Liver (tissue), 9 donors: ENCODE data around the gene CEP97. TPM values are rescaled to one million over a fixed set of nuclear protein-coding genes. Genes with fewer than 3 reads are reported as not detected.
"Not testable (repeated sequence)": the region's sequence is repeated elsewhere in the genome, so short reads cannot be mapped to it uniquely, and the experiment has no call there.

Source experiments
- DNase-seq: peaks from one replicate; pipeline ENCODE4 v3.0.0-alpha.2; 2017; ENCODE audit warnings: low spot score
- H3K27ac ChIP-seq, 2 donors: one replicate each; pipeline ENCODE4 v1.7.0; 2013; ENCODE audit warnings: inconsistent platforms in 2 of 2, low read length in 2 of 2, control low read depth in 1 of 2, low read depth in 1 of 2, mild to moderate bottlenecking in 1 of 2
- H3K27me3 ChIP-seq, 4 donors: one replicate each; pipeline versions ENCODE4 v1.6.1 to v1.7.0; 2013; ENCODE audit warnings: low read length in 3 of 4, inconsistent platforms in 1 of 4, mild to moderate bottlenecking in 1 of 4, moderate library complexity in 1 of 4; ENCODE audit not compliant: control insufficient read depth in 4 of 4, insufficient read depth in 4 of 4
- H3K36me3 ChIP-seq, 4 donors: one replicate each; pipeline versions ENCODE4 v1.6.1 to v1.7.0; 2013; ENCODE audit warnings: low read length in 3 of 4, mild to moderate bottlenecking in 3 of 4, low read depth in 1 of 4, moderate library complexity in 1 of 4; ENCODE audit not compliant: control insufficient read depth in 4 of 4, insufficient read depth in 3 of 4
- H3K4me1 ChIP-seq, 4 donors: one replicate each; pipeline versions ENCODE4 v1.6.1 to v1.7.0; 2013; ENCODE audit warnings: low read length in 3 of 4, mild to moderate bottlenecking in 3 of 4, moderate library complexity in 1 of 4; ENCODE audit not compliant: control insufficient read depth in 4 of 4, insufficient read depth in 4 of 4
- H3K4me3 ChIP-seq, 3 donors: one replicate each; pipeline versions ENCODE4 v1.6.1 to v1.7.0; 2013; ENCODE audit warnings: low read length in 3 of 3, control low read depth in 1 of 3, low read depth in 1 of 3, mild to moderate bottlenecking in 1 of 3
- H3K9ac ChIP-seq, 2 donors: one replicate each; pipeline ENCODE4 v1.7.0; 2013; ENCODE audit warnings: low read length in 2 of 2, mild to moderate bottlenecking in 2 of 2, moderate library complexity in 2 of 2, control low read depth in 1 of 2, low read depth in 1 of 2
- H3K9me3 ChIP-seq, 4 donors: one replicate each; pipeline versions ENCODE4 v1.6.1 to v1.7.0; 2013; ENCODE audit warnings: low read length in 3 of 4; ENCODE audit not compliant: control insufficient read depth in 4 of 4
- HNF4A ChIP-seq, 2 donors: conservative IDR thresholded peaks; 2 replicates each; pipeline ENCODE4 v1.6.1; 2016; ENCODE audit warnings: antibody characterized with exemption in 2 of 2, mild to moderate bottlenecking in 2 of 2
- RAD21 ChIP-seq, 2 donors: IDR thresholded peaks; 2 replicates each; pipeline ENCODE4 v1.6.1; 2016; ENCODE audit warnings: antibody characterized with exemption in 2 of 2, mild to moderate bottlenecking in 2 of 2
- RXRA ChIP-seq, 2 donors: IDR thresholded peaks; 2 replicates each; pipeline ENCODE4 v1.6.1; 2017 to 2018; ENCODE audit warnings: antibody characterized with exemption in 2 of 2, mild to moderate bottlenecking in 1 of 2
- SP1 ChIP-seq: IDR thresholded peaks from 2 replicates; pipeline ENCODE4 v1.6.1; 2018; ENCODE audit warnings: antibody characterized with exemption, mild to moderate bottlenecking
- TAF1 ChIP-seq: conservative IDR thresholded peaks from 2 replicates; pipeline ENCODE4 v1.6.1; 2016; ENCODE audit warnings: antibody characterized with exemption, mild to moderate bottlenecking
- WGBS: extraction: QIAGEN DNeasy Blood & Tissue Kit; methylation state at CpG from one replicate; pipeline ENCODE4 v1.1.7; 2013; 5-methylcytosine and 5-hydroxymethylcytosine counted together
- polyA plus RNA-seq, 2 donors: library from polyadenylated mRNA; stranded (reverse) in 1 of 2; unstranded in 1 of 2; fragments of 200-250 nt in 1 of 2; fragments of >200 nt in 1 of 2; fragmentation: Nextera tagmentation in 1 of 2; extraction: Ambion mirVana in 1 of 2; gene quantifications; one replicate each; pipeline versions ENCODE4 v1.2.1 to v1.2.3, GENCODE V29; 2013 to 2015
- total RNA-seq, 2 donors: library from RNA; depleted of rRNA; stranded (reverse); fragments of >200 nt; gene quantifications; one replicate each; pipeline ENCODE4 v1.2.3, GENCODE V29; 2014
- TF ChIP-seq, protein P1 (sequence below): fragments of 150-350 bp; IDR thresholded peaks from 2 replicates; pipeline ENCODE4 v1.5.1; 2017; ENCODE audit warnings: improper control_type of control experiment, low read depth, low read length; ENCODE audit not compliant: missing input control
- donor health status: healthy.
- donor health status: healthy.
- donor health status: healthy.
- donor health status: healthy.
- donor health status: healthy.

The CEP97 gene
- total and polyA plus RNA-seq, 4 donors = 0.57 to 8.3 (median 2.1) TPM

DNA sequence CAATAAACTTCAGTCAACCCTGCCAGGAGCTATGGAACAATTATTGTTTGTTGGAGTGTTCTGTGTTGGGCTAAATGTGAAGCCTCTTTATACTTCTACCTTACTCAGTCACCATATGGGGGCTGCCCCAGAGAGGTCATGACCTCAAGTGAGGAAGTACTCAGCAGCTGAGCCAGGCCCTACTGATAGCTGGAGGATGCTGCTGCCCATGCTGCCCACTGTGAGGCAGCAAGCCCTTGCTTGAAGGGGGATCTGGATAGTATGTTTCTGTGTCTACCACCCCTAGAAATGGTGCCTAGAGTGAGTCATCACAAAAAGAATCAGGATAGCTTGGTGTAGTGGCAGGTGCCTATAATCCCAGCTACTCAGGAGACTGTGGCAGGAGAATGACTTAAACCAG, 33.4 kb upstream of the CEP97 start:
- H3K27me3 ChIP-seq = no peaks in the 10 kb centered on the region
- DNase-seq = no peak
- H3K27ac ChIP-seq = no peak overlapping the region
- H3K4me1 ChIP-seq = peaks cover 0 to 8% (median 4%) of the 10 kb centered on the region in 4 donors
- no peaks in the 10 kb centered on the region for H3K36me3 ChIP-seq
- no peaks in the 10 kb centered on the region for H3K9me3 ChIP-seq
- H3K9ac ChIP-seq = no peak overlapping the region
- no peak overlapping the region for H3K4me3 ChIP-seq
- no peak for TF ChIP-seq RXRA (IDR thresholded peaks at IDR 0.05)
- no peak for TF ChIP-seq SP1
- no peak for TF ChIP-seq TAF1
- no peak for TF ChIP-seq HNF4A (conservative IDR thresholded peaks at IDR 0.05)

DNA sequence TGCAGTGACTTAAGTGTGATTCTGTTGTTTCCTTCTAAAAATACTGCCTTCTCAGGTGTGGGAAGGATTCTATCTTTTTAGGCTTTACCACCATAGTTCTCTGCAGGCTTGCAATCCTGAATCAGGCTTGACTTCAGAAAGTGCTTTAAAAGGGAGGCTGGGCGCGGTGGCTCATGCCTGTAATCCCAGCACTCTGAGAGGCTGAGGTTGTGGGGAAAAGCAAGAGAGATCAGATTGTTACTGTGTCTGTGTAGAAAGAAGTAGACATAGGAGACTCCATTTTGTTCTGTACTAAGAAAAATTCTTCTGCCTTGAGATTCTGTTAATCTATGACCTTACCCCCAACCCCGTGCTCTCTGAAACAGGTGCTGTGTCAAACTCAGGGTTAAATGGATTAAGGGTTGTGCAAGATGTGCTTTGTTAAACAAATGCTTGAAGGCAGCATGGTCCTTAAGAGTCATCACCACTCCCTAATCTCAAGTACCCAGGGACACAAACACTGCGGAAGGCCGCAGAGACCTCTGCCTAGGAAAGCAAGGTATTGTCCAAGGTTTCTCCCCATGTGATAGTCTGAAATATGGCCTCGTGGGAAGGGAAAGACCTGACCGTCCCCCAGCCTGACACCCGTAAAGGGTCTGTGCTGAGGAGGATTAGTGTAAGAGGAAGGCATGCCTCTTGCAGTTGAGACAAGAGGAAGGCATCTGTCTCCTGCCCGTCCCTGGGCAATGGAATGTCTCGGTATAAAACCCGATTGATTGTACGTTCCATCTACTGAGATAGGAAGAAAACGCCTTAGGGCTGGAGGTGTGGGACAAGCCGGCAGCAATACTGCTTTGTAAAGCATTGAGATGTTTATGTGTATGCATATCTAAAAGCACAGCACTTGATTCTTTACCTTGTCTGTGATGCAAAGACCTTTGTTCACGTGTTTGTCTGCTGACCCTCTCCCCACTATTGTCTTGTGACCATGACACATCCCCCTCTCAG, 32.4 kb upstream of the CEP97 start:
- H3K27me3 ChIP-seq, H3K9ac ChIP-seq, H3K4me1 ChIP-seq, H3K9me3 ChIP-seq, H3K4me3 ChIP-seq, H3K36me3 ChIP-seq, H3K27ac ChIP-seq, DNase-seq: not testable (repeated sequence)
- 90% methylated on average over 13 of the region's 15 CpGs for WGBS

DNA sequence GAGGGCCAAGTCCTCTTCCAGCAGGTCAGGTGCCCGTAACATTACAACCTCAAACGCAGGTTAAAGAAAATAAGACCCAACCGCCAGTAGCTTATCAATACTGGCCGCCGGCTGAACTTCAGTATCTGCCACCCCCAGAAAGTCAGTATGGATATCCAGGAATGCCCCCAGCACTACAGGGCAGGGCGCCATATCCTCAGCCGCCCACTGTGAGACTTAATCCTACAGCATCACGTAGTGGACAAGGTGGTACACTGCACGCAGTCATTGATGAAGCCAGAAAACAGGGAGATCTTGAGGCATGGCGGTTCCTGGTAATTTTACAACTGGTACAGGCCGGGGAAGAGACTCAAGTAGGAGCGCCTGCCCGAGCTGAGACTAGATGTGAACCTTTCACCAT, 30.9 kb upstream of the CEP97 start:
- 82% methylated on average over 13 of the region's 13 CpGs for WGBS
- not testable (repeated sequence) for H3K27me3 ChIP-seq, H3K9ac ChIP-seq, H3K9me3 ChIP-seq, H3K4me1 ChIP-seq, H3K27ac ChIP-seq, H3K4me3 ChIP-seq, H3K36me3 ChIP-seq
- TF ChIP-seq, protein P1, sequence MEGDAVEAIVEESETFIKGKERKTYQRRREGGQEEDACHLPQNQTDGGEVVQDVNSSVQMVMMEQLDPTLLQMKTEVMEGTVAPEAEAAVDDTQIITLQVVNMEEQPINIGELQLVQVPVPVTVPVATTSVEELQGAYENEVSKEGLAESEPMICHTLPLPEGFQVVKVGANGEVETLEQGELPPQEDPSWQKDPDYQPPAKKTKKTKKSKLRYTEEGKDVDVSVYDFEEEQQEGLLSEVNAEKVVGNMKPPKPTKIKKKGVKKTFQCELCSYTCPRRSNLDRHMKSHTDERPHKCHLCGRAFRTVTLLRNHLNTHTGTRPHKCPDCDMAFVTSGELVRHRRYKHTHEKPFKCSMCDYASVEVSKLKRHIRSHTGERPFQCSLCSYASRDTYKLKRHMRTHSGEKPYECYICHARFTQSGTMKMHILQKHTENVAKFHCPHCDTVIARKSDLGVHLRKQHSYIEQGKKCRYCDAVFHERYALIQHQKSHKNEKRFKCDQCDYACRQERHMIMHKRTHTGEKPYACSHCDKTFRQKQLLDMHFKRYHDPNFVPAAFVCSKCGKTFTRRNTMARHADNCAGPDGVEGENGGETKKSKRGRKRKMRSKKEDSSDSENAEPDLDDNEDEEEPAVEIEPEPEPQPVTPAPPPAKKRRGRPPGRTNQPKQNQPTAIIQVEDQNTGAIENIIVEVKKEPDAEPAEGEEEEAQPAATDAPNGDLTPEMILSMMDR = peak; percentile 28
- peak in 1 of 2 donors; percentile 9 for TF ChIP-seq RAD21 (IDR thresholded peaks at IDR 0.05)
- DNase-seq = peak; percentile 45

DNA sequence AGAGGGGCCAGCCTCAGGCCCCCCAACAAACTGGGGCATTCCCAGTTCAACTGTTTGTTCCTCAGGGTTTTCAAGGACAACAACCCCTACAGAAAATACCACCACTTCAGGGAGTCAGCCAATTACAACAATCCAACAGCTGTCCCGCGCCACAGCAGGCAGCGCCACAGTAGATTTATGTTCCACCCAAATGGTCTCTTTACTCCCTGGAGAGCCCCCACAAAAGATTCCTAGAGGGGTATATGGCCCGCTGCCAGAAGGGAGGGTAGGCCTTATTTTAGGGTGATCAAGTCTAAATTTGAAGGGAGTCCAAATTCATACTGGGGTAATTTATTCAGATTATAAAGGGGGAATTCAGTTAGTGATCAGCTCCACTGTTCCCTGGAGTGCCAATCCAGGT, 29.6 kb upstream of the CEP97 start:
- DNase-seq, H3K9ac ChIP-seq, H3K4me3 ChIP-seq, H3K27me3 ChIP-seq, H3K4me1 ChIP-seq, H3K9me3 ChIP-seq, H3K36me3 ChIP-seq, H3K27ac ChIP-seq: not testable (repeated sequence)
- WGBS = 95% methylated on average over 4 of the region's 4 CpGs
